SH-SY5Y (cell line): ENCODE data around the gene CROCC.

Source experiments
- GATA2 ChIP-seq: IDR thresholded peaks from 2 replicates; pipeline ENCODE4 v1.6.1; 2011; ENCODE audit warnings: mild to moderate bottlenecking, low read depth, low read length
- GATA3 ChIP-seq: IDR thresholded peaks from 2 replicates; pipeline ENCODE4 v1.6.1; 2011; ENCODE audit warnings: low read depth, mild to moderate bottlenecking, low read length, moderate library complexity

- TF ChIP-seq GATA2 (no peak), GATA3 (no peak)
Measured at GRCh38 chr1:16969651-16970050, 47.9 kb downstream of the CROCC start.
